Measurements from ENCODE around the gene RNF181.

DNA sequence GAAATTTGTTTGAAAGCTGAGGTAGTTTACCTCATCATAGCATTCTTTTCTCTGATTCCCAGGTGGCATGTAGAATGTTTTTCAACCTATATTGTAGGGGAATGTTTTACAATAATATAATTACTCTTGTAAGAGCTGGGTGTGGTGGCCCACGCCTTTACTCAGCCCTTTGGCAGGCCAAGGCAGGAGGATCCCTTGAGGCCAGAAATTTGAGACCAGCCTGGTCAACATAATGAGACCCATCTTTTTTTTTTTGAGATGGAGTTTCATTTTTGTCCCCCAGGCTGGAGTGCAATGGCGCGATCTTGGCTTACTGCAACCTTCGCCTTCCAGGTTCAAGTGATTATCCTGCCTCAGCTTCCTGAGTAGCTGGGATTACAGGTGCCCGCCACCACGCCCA is 24.1 kb downstream of the RNF181 start:
- TF ChIP-seq, protein P1, sequence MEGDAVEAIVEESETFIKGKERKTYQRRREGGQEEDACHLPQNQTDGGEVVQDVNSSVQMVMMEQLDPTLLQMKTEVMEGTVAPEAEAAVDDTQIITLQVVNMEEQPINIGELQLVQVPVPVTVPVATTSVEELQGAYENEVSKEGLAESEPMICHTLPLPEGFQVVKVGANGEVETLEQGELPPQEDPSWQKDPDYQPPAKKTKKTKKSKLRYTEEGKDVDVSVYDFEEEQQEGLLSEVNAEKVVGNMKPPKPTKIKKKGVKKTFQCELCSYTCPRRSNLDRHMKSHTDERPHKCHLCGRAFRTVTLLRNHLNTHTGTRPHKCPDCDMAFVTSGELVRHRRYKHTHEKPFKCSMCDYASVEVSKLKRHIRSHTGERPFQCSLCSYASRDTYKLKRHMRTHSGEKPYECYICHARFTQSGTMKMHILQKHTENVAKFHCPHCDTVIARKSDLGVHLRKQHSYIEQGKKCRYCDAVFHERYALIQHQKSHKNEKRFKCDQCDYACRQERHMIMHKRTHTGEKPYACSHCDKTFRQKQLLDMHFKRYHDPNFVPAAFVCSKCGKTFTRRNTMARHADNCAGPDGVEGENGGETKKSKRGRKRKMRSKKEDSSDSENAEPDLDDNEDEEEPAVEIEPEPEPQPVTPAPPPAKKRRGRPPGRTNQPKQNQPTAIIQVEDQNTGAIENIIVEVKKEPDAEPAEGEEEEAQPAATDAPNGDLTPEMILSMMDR (IDR thresholded peaks at IDR 0.05; ENCODE audit: low read depth, low read length): no peak
- no peak for TF ChIP-seq POLR2A (IDR thresholded peaks at IDR 0.05; ENCODE audit: extremely low read depth, insufficient read length)

All from NB4 (cell line).